GM12878 (cell line): ENCODE data around the gene UVRAG. TPM values are rescaled to one million over a fixed set of nuclear protein-coding genes. Genes with fewer than 3 reads are reported as not detected.
A peak's percentile ranks its signal among the peaks of the same experiment; 100 is the strongest.

Source experiments
- ATAC-seq: fragments of 200-7000 bp; cut with Tn5 transposase; 3 replicates; pipeline ENCODE4 v1.9.1; 2020; ENCODE audit warnings: mild to moderate bottlenecking, moderate library complexity
- BruUV-seq: library from RNA; stranded (reverse); fragments of 400-500 nt; replicated peaks from 2 replicates; lab custom pipeline; 2021; lab: Mats Ljungman, UMichigan
- CTCF ChIA-PET: fragments of 300-600 bp; sonication (Branson Sonifier 250); formaldehyde crosslinking; extraction: SDS; loops from one replicate; lab custom pipeline; 2021; ENCODE audit warnings: inconsistent platforms; lab: Yijun Ruan, JAX
- POLR2A ChIA-PET: fragments of 350-600 bp; formaldehyde crosslinking; extraction: SDS; loops from one replicate; lab custom pipeline; 2021; ENCODE audit warnings: inconsistent platforms; lab: Charles Lee
- RAD21 ChIA-PET: fragments of 300-600 bp; sonication (Branson Sonifier 250); formaldehyde crosslinking; loops from one replicate; lab custom pipeline; 2023; ENCODE audit warnings: antibody characterized with exemption; ENCODE audit not compliant: unreplicated experiment; lab: Charles Lee
- SMC1A ChIA-PET: fragments of 300-600 bp; sonication (Branson Sonifier 250); formaldehyde crosslinking; loops from one replicate; lab custom pipeline; 2023; ENCODE audit not compliant: unreplicated experiment, uncharacterized antibody; lab: Charles Lee
- DNase-seq: peaks from one replicate; pipeline ENCODE4 v3.0.0-alpha.2; 2011; ENCODE audit warnings: low read depth, low spot score
- FAIRE-seq: peaks from 3 replicates; lab custom pipeline; 2011; peaks lifted over from hg19 to GRCh38; lab: Jason Lieb, UNC
- H2AFZ ChIP-seq: 2 replicates; pipeline ENCODE4 v1.6.0; 2011; ENCODE audit warnings: low read depth, low read length, control low read depth; ENCODE audit not compliant: control insufficient read depth
- H3K27ac ChIP-seq: 2 replicates; pipeline ENCODE4 v1.5.1; 2011; ENCODE audit warnings: control low read depth; ENCODE audit not compliant: control insufficient read depth, insufficient read depth
- H3K27me3 ChIP-seq, 2 experiments: replicated peaks in 1 of 2; 2 replicates each; pipeline versions ENCODE4 v1.6.0 to v1.6.1; 2011; ENCODE audit warnings: low read length in 1 of 2; ENCODE audit not compliant: control insufficient read depth in 2 of 2, insufficient read depth in 2 of 2
- H3K36me3 ChIP-seq, 2 experiments: 2 replicates each; pipeline ENCODE4 v1.5.1; 2011; ENCODE audit warnings: low read length in 1 of 2; ENCODE audit not compliant: control insufficient read depth in 2 of 2, insufficient read depth in 2 of 2
- H3K4me1 ChIP-seq: 2 replicates; pipeline ENCODE4 v1.6.1; 2011; ENCODE audit warnings: mild to moderate bottlenecking, low read length, moderate library complexity, mixed read lengths; ENCODE audit not compliant: control insufficient read depth, insufficient read depth
- H3K4me2 ChIP-seq: 2 replicates; pipeline ENCODE4 v1.6.0; 2011; ENCODE audit warnings: control low read depth; ENCODE audit not compliant: control insufficient read depth, insufficient read depth
- H3K4me3 ChIP-seq: fragments of 200-600 bp; sonication (generic); 2 replicates; pipeline ENCODE4 v1.5.1; 2016
- H3K79me2 ChIP-seq: 2 replicates; pipeline ENCODE4 v1.6.0; 2011; ENCODE audit warnings: low read length; ENCODE audit not compliant: control insufficient read depth, insufficient read depth
- H3K9ac ChIP-seq: 2 replicates; pipeline ENCODE4 v1.8.0; 2011; ENCODE audit warnings: low read length, control low read depth, mixed read lengths; ENCODE audit not compliant: control insufficient read depth, insufficient read depth
- H3K9me3 ChIP-seq: replicated peaks from 3 replicates; pipeline ENCODE4 v1.5.1; 2011; ENCODE audit warnings: mild to moderate bottlenecking, low read length; ENCODE audit not compliant: control insufficient read depth, insufficient read depth
- H4K20me1 ChIP-seq: 2 replicates; pipeline ENCODE4 v1.6.0; 2011; ENCODE audit not compliant: control insufficient read depth, insufficient read depth
- BACH1 ChIP-seq: fragments of 450-650 bp; IDR thresholded peaks from 2 replicates; pipeline ENCODE4 v1.6.1; 2017; ENCODE audit warnings: mild to moderate bottlenecking, borderline replicate concordance
- BRCA1 ChIP-seq: IDR thresholded peaks from 2 replicates; pipeline ENCODE4 v1.6.1; 2011; ENCODE audit warnings: low read depth, low read length, improper control_type of control experiment
- GATAD2B ChIP-seq: fragments of 450-650 bp; conservative IDR thresholded peaks from 2 replicates; pipeline ENCODE4 v1.6.1; 2017; ENCODE audit warnings: low read depth, mild to moderate bottlenecking, moderate library complexity
- HDAC2 ChIP-seq: fragments of 200-600 bp; sonication (generic); IDR thresholded peaks from 2 replicates; pipeline ENCODE4 v1.6.1; 2017
- MEF2B ChIP-seq: fragments of 450-650 bp; IDR thresholded peaks from 2 replicates; pipeline ENCODE4 v1.6.1; 2018; ENCODE audit warnings: mild to moderate bottlenecking, moderate library complexity; ENCODE audit not compliant: partially characterized antibody, poor library complexity, severe bottlenecking
- MTA2 ChIP-seq: fragments of 450-650 bp; IDR thresholded peaks from 2 replicates; pipeline ENCODE4 v1.6.1; 2016; ENCODE audit warnings: low read depth, mild to moderate bottlenecking, moderate library complexity
- RAD21 ChIP-seq: IDR thresholded peaks from 2 replicates; pipeline ENCODE4 v1.6.1; 2011; ENCODE audit warnings: mild to moderate bottlenecking, low read depth, low read length, moderate library complexity; ENCODE audit not compliant: insufficient read depth
- RELA ChIP-seq: fragments of 450-650 bp; IDR thresholded peaks from 2 replicates; pipeline ENCODE4 v1.8.0; 2014; ENCODE audit warnings: borderline replicate concordance; ENCODE audit not compliant: partially characterized antibody
- SMAD1 ChIP-seq: fragments of 450-650 bp; IDR thresholded peaks from 2 replicates; pipeline ENCODE4 v1.6.1; 2018; ENCODE audit warnings: mild to moderate bottlenecking, low read depth; ENCODE audit not compliant: partially characterized antibody
- TCF3 ChIP-seq: IDR thresholded peaks from 2 replicates; pipeline ENCODE4 v1.6.1; 2012; ENCODE audit warnings: low read depth, mild to moderate bottlenecking, low read length, borderline replicate concordance; ENCODE audit not compliant: insufficient read depth
- ZNF207 ChIP-seq: fragments of 450-650 bp; IDR thresholded peaks from 2 replicates; pipeline ENCODE4 v1.6.1; 2014; ENCODE audit warnings: antibody characterized with exemption, mild to moderate bottlenecking, borderline replicate concordance
- ZSCAN29 ChIP-seq: fragments of 450-650 bp; IDR thresholded peaks from 2 replicates; pipeline ENCODE4 v1.6.1; 2017; ENCODE audit warnings: mild to moderate bottlenecking, moderate library complexity
- WGBS: methylation state at CpG from one replicate; pipeline ENCODE4 v1.1.6; 2016; ENCODE audit warnings: low lambda C conversion rate; ENCODE audit not compliant: insufficient replicate concordance, insufficient coverage; ENCODE audit errors: missing lambda C conversion rate; 5-methylcytosine and 5-hydroxymethylcytosine counted together
- in situ Hi-C: fragments of 300-500 bp; cut with MboI; formaldehyde crosslinking; loops from 9 replicates; pipeline ENCODE4 v1.14.3; 2018; ENCODE audit warnings: mixed read lengths
- intact Hi-C: fragments of 100-400 bp; cut with micrococcal nuclease; formaldehyde crosslinking; loops from one replicate; pipeline ENCODE4 v1.14.2; 2022; ENCODE audit not compliant: unreplicated experiment
- polyA plus RNA-seq, 11 experiments: library from polyadenylated mRNA; depleted of rRNA in 4 of 11; unstranded in 6 of 11; stranded (reverse) in 5 of 11; fragments of >200 nt; fragmentation: Nextera tagmentation in 4 of 11; fragmentation: Illumina TruSeq in 1 of 11; extraction: Ambion mirVana in 4 of 11; extraction: Trizol in 1 of 11; gene quantifications; 1 replicate in 1 of 11; 2 replicates in 10 of 11; pipeline versions ENCODE4 v1.2.1 to v1.2.3, GENCODE V29; 2011 to 2016; ENCODE audit warnings: inconsistent platforms in 2 of 11, missing spikeins in 2 of 11, low read depth in 1 of 11
- total RNA-seq, 4 experiments: library from RNA; depleted of rRNA in 3 of 4; stranded (reverse); fragments of >200 nt in 3 of 4; fragmentation: Illumina TruSeq in 1 of 4; extraction: Trizol in 1 of 4; gene quantifications; 2 replicates each; pipeline versions ENCODE4 v1.2.1 to v1.2.3, GENCODE V29; 2013 to 2021
- TF ChIP-seq, protein P1 (sequence below): IDR thresholded peaks from 2 replicates; pipeline ENCODE4 v1.6.1; 2011; ENCODE audit warnings: low read depth, mild to moderate bottlenecking, low read length, moderate library complexity, borderline replicate concordance; ENCODE audit errors: extremely low read depth
- TF ChIP-seq, protein P2 (sequence below), 3 experiments: IDR thresholded peaks in 2 of 3; conservative IDR thresholded peaks in 1 of 3; 2 replicates each; pipeline ENCODE4 v1.5.1; 2011; ENCODE audit warnings: low read depth in 3 of 3, low read length in 3 of 3, mild to moderate bottlenecking in 3 of 3, control low read depth in 2 of 3, moderate library complexity in 2 of 3, inconsistent platforms in 1 of 3, mixed read lengths in 1 of 3; ENCODE audit not compliant: control insufficient read depth in 2 of 3, insufficient read depth in 1 of 3; ENCODE audit errors: extremely low read depth in 1 of 3
- TF ChIP-seq, protein P3 (sequence below): fragments of 450-650 bp; IDR thresholded peaks from 2 replicates; pipeline ENCODE4 v1.6.1; 2016; ENCODE audit warnings: mild to moderate bottlenecking

UVRAG gene
- total and polyA plus RNA-seq, 10 of the 15 experiments (the other 5 are each of a cell fraction or from before 2014, with no cell fraction given) = 7.0 to 43.4 (median 37.0) TPM

DNA sequence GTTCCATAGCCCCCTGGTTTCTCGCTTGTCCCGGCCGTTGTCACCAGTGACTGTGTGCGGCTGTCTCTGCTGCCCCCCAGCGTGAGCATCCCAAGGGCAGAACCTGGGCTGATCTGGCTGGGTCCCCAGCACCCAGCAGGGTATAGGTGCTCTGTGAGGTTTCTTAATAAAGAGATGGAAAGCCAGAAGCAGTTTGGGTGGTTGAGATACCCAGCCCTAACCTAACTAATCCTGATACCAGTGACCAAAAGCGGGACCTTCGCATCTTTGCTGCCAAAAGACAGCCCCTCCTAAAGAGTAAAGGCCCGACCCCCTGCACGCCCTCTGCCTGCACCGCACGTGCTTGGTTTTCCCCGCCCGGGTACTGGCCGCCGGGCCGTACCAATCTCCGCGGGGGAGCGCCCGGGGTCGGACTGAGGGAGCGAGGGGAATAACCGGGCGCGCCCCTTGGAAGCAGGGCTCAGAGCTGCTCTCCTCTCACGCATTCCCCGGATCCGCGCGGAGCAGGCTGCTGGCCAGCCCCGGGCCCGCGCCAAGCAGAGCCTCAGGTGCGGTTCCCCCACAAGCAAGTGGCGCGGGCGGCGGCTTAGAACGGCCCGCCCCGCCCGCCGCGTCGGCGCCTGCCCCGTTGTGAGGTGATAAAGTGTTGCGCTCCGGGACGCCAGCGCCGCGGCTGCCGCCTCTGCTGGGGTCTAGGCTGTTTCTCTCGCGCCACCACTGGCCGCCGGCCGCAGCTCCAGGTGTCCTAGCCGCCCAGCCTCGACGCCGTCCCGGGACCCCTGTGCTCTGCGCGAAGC lies 46.7 kb upstream of the UVRAG start, which contains the start of gene DGAT2:
Gene DGAT2 (plus strand): TSS at position 667 of the 797 bp plus-strand sequence. CDS start 214 bp downstream, outside the sequence.
- Histone ChIP-seq H3K4me3 (peak within 1 kb of the TSS; percentile 79), H3K27me3 (no peaks in the 10 kb centered on the region), H2AFZ (peak within 1 kb of the TSS; percentile 97), H3K27ac (peak within 1 kb of the TSS; percentile 90), H3K79me2 (peaks cover 6% of the 10 kb centered on the region; the same call in 1 of the 2 replicates), H3K4me1 (peaks cover 44% of the 10 kb centered on the region), H3K4me2 (peak within 1 kb of the TSS; percentile 95), H3K9ac (peak within 1 kb of the TSS; percentile 75), H4K20me1 (no peaks in the 10 kb centered on the region), H3K9me3 (no peaks in the 10 kb centered on the region), H3K36me3 (no peaks in the 10 kb centered on the region)
- under 1% methylated on average over 58 of the region's 66 CpGs for WGBS
- intact Hi-C loops = loop anchor here (1.0 to 10.0 kb wide), 3 partner anchors 45 to 206 kb away; partner anchors contain the start of gene SERPINH1
- RAD21 ChIA-PET = interaction anchor here (0.8 to 3.7 kb wide), 2 partner anchors 19 to 45 kb away, joined by 3 to 21 read pairs; no protein-coding TSS in a partner anchor
- FAIRE-seq = no peak
- POLR2A ChIA-PET = interaction anchor here (1.0 kb wide), 1 partner anchor 18 kb away, joined by 4 read pairs; no protein-coding TSS in a partner anchor
- peak; percentile 47 for DNase-seq
- SMC1A ChIA-PET = interaction anchor here (0.8 to 2.3 kb wide), 4 partner anchors 17 to 105 kb away, joined by 3 to 9 read pairs (median 4); no protein-coding TSS in a partner anchor
- in situ Hi-C loops = loop anchor here (5.0 kb wide), 1 partner anchor 41 kb away; no protein-coding TSS in a partner anchor
- BruUV-seq = no TSS peak
- ATAC-seq = peak; percentile 82
- CTCF ChIA-PET = interaction anchor here (1.3 to 3.7 kb wide), 3 partner anchors 13 to 62 kb away, joined by 3 to 22 read pairs (median 8); no protein-coding TSS in a partner anchor
- TF ChIP-seq, protein P1, sequence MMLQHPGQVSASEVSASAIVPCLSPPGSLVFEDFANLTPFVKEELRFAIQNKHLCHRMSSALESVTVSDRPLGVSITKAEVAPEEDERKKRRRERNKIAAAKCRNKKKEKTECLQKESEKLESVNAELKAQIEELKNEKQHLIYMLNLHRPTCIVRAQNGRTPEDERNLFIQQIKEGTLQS = no peak
- TF ChIP-seq, protein P2, sequence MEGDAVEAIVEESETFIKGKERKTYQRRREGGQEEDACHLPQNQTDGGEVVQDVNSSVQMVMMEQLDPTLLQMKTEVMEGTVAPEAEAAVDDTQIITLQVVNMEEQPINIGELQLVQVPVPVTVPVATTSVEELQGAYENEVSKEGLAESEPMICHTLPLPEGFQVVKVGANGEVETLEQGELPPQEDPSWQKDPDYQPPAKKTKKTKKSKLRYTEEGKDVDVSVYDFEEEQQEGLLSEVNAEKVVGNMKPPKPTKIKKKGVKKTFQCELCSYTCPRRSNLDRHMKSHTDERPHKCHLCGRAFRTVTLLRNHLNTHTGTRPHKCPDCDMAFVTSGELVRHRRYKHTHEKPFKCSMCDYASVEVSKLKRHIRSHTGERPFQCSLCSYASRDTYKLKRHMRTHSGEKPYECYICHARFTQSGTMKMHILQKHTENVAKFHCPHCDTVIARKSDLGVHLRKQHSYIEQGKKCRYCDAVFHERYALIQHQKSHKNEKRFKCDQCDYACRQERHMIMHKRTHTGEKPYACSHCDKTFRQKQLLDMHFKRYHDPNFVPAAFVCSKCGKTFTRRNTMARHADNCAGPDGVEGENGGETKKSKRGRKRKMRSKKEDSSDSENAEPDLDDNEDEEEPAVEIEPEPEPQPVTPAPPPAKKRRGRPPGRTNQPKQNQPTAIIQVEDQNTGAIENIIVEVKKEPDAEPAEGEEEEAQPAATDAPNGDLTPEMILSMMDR (IDR thresholded peaks at IDR 0.05 in 2 of 3, conservative IDR thresholded peaks at IDR 0.05 in 1 of 3; ENCODE audit: control insufficient read depth in 2 of 3, extremely low read depth in 1 of 3, insufficient read depth in 1 of 3, low read depth in 3 of 3, low read length in 3 of 3) = peak; percentile 32 to 39 (median 39); a peak in 4 of 6 replicates
- TF ChIP-seq GATAD2B (peak; percentile 87), HDAC2 (no peak), RAD21 (peak; percentile 52), BRCA1 (0 out of 2 replicates have a peak, but pooled peaks have one; percentile 18), ZNF207 (peak; percentile 96; the same call in 1 of the 2 replicates), MTA2 (peak; percentile 36; the same call in 1 of the 2 replicates), ZSCAN29 (0 out of 2 replicates have a peak, but pooled peaks have one; percentile 34), MEF2B (peak; percentile 74), SMAD1 (no peak), TCF3 (0 out of 2 replicates have a peak, but pooled peaks have one; percentile 39), RELA (peak; percentile 97), BACH1 (0 out of 2 replicates have a peak, but pooled peaks have one; percentile 70)
- TF ChIP-seq, protein P3, sequence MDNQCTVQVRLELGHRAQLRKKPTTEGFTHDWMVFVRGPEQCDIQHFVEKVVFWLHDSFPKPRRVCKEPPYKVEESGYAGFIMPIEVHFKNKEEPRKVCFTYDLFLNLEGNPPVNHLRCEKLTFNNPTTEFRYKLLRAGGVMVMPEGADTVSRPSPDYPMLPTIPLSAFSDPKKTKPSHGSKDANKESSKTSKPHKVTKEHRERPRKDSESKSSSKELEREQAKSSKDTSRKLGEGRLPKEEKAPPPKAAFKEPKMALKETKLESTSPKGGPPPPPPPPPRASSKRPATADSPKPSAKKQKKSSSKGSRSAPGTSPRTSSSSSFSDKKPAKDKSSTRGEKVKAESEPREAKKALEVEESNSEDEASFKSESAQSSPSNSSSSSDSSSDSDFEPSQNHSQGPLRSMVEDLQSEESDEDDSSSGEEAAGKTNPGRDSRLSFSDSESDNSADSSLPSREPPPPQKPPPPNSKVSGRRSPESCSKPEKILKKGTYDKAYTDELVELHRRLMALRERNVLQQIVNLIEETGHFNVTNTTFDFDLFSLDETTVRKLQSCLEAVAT = peak; percentile 58; the same call in 1 of the 2 replicates
